H9 (cell line): ENCODE measurements around the gene HEBP2. TPM values are rescaled to one million over a fixed set of nuclear protein-coding genes. Genes with fewer than 3 reads are reported as not detected.

Experiments
- DNase-seq: peaks from one replicate; pipeline ENCODE4 v3.0.0-alpha.2; 2017
- H2AFZ ChIP-seq: one replicate; pipeline ENCODE4 v1.6.1; 2013; ENCODE audit warnings: mild to moderate bottlenecking, low read length, control low read depth, moderate library complexity
- H2AK5ac ChIP-seq: 2 replicates; pipeline ENCODE4 v1.6.1; 2013; ENCODE audit warnings: low read length, control low read depth, mixed read lengths; ENCODE audit not compliant: insufficient read length
- H2BK120ac ChIP-seq: one replicate; pipeline ENCODE4 v1.6.1; 2013; ENCODE audit warnings: low read depth, mild to moderate bottlenecking, low read length, control low read depth, inconsistent platforms; ENCODE audit not compliant: poor library complexity, severe bottlenecking
- H2BK12ac ChIP-seq: 2 replicates; pipeline ENCODE4 v1.6.1; 2013; ENCODE audit warnings: low read length, control low read depth, mixed read lengths, low read depth; ENCODE audit not compliant: insufficient read length
- H2BK15ac ChIP-seq: 2 replicates; pipeline ENCODE4 v1.6.1; 2013; ENCODE audit warnings: low read depth, low read length, control low read depth
- H2BK20ac ChIP-seq: one replicate; pipeline ENCODE4 v1.6.1; 2013; ENCODE audit warnings: low read depth, mild to moderate bottlenecking, low read length, control low read depth, inconsistent platforms; ENCODE audit not compliant: poor library complexity, severe bottlenecking
- H2BK5ac ChIP-seq: 2 replicates; pipeline ENCODE4 v1.6.1; 2013; ENCODE audit warnings: low read length, control low read depth, mixed read lengths; ENCODE audit not compliant: insufficient read length
- H3K14ac ChIP-seq: 2 replicates; pipeline ENCODE4 v1.6.1; 2013; ENCODE audit warnings: low read length, control low read depth; ENCODE audit not compliant: insufficient read depth
- H3K18ac ChIP-seq: 2 replicates; pipeline ENCODE4 v1.6.1; 2013; ENCODE audit warnings: low read depth, mild to moderate bottlenecking, mixed read lengths, low read length, control low read depth; ENCODE audit not compliant: insufficient read length
- H3K23ac ChIP-seq: 2 replicates; pipeline ENCODE4 v1.6.1; 2013; ENCODE audit warnings: low read length, control low read depth, mixed read lengths, low read depth; ENCODE audit not compliant: insufficient read length
- H3K23me2 ChIP-seq: 2 replicates; pipeline ENCODE4 v1.6.1; 2013; ENCODE audit warnings: low read depth, mild to moderate bottlenecking, mixed read lengths, low read length, control low read depth; ENCODE audit not compliant: insufficient read length, poor library complexity, severe bottlenecking
- H3K27ac ChIP-seq: 2 replicates; pipeline ENCODE4 v1.5.1; 2013; ENCODE audit warnings: low read length, control low read depth, mixed read lengths, low read depth; ENCODE audit not compliant: insufficient read length
- H3K27me3 ChIP-seq: 2 replicates; pipeline ENCODE4 v1.6.1; 2013; ENCODE audit warnings: low read length, control low read depth, inconsistent platforms; ENCODE audit not compliant: insufficient read depth
- H3K4ac ChIP-seq: 2 replicates; pipeline ENCODE4 v1.6.1; 2013; ENCODE audit warnings: low read depth, mild to moderate bottlenecking, control low read depth, inconsistent platforms, low read length, moderate library complexity
- H3K4me1 ChIP-seq: 2 replicates; pipeline ENCODE4 v1.6.1; 2013; ENCODE audit warnings: low read length, control low read depth, inconsistent platforms; ENCODE audit not compliant: insufficient read depth
- H3K4me2 ChIP-seq: 2 replicates; pipeline ENCODE4 v1.6.1; 2013; ENCODE audit warnings: low read length, control low read depth, mixed read lengths; ENCODE audit not compliant: insufficient read length, insufficient read depth
- H3K56ac ChIP-seq: 2 replicates; pipeline ENCODE4 v1.6.1; 2013; ENCODE audit warnings: low read depth, mild to moderate bottlenecking, mixed read lengths, low read length, control low read depth; ENCODE audit not compliant: insufficient read length
- H3K79me1 ChIP-seq: 2 replicates; pipeline ENCODE4 v1.6.1; 2013; ENCODE audit warnings: low read depth, mild to moderate bottlenecking, moderate library complexity, low read length, control low read depth, inconsistent platforms; ENCODE audit not compliant: insufficient read depth, poor library complexity, severe bottlenecking
- H3K79me2 ChIP-seq: 2 replicates; pipeline ENCODE4 v1.6.1; 2013; ENCODE audit warnings: low read length, control low read depth, inconsistent platforms; ENCODE audit not compliant: insufficient read depth
- H3K9ac ChIP-seq: 2 replicates; pipeline ENCODE4 v1.6.1; 2013; ENCODE audit warnings: low read length, control low read depth, mixed read lengths; ENCODE audit not compliant: insufficient read length; ENCODE audit errors: extremely low read depth
- H3K9me3 ChIP-seq: one replicate; pipeline ENCODE4 v1.6.1; 2013; ENCODE audit warnings: low read depth, low read length, inconsistent platforms; ENCODE audit not compliant: control insufficient read depth
- H3T11ph ChIP-seq: one replicate; pipeline ENCODE4 v1.6.1; 2013; ENCODE audit warnings: mild to moderate bottlenecking, low read length, control low read depth, inconsistent platforms
- H4K20me1 ChIP-seq: one replicate; pipeline ENCODE4 v1.6.1; 2013; ENCODE audit not compliant: control insufficient read depth, insufficient read length, insufficient read depth
- H4K5ac ChIP-seq: 2 replicates; pipeline ENCODE4 v1.6.1; 2013; ENCODE audit warnings: low read depth, mild to moderate bottlenecking, mixed read lengths, low read length, control low read depth; ENCODE audit not compliant: insufficient read length
- H4K8ac ChIP-seq: replicated peaks from 2 replicates; pipeline ENCODE4 v1.6.1; 2013; ENCODE audit warnings: low read length, control low read depth, mixed read lengths, low read depth; ENCODE audit not compliant: insufficient read length
- H4K91ac ChIP-seq: 2 replicates; pipeline ENCODE4 v1.6.1; 2013; ENCODE audit warnings: low read depth, mild to moderate bottlenecking, moderate library complexity, mixed read lengths, low read length, control low read depth; ENCODE audit not compliant: insufficient read length
- H3K27ac Mint-ChIP-seq, 3 experiments: 2 replicates in 2 of 3; 3 replicates in 1 of 3; pipeline ENCODE4 v1.8.0; 2020 to 2021; ENCODE audit warnings: mixed read lengths in 3 of 3, mild to moderate bottlenecking in 1 of 3, moderate library complexity in 1 of 3
- H3K27me3 Mint-ChIP-seq: 2 replicates; pipeline ENCODE4 v1.8.0; 2021; ENCODE audit warnings: low read depth, mild to moderate bottlenecking, moderate library complexity, mixed read lengths
- H3K36me3 Mint-ChIP-seq, 3 experiments: 2 replicates in 2 of 3; 3 replicates in 1 of 3; pipeline ENCODE4 v1.8.0; 2020 to 2021; ENCODE audit warnings: low read depth in 3 of 3, mixed read lengths in 3 of 3; ENCODE audit not compliant: insufficient read depth in 1 of 3
- H3K4me1 Mint-ChIP-seq, 2 experiments: 2 replicates each; pipeline ENCODE4 v1.8.0; 2020; ENCODE audit warnings: mixed read lengths in 2 of 2
- H3K4me3 Mint-ChIP-seq, 2 experiments: 2 replicates in 1 of 2; 3 replicates in 1 of 2; pipeline ENCODE4 v1.8.0; 2020 to 2021; ENCODE audit warnings: mild to moderate bottlenecking in 2 of 2, mixed read lengths in 2 of 2, moderate library complexity in 1 of 2
- H3K9me3 Mint-ChIP-seq, 2 experiments: 2 replicates in 1 of 2; 3 replicates in 1 of 2; pipeline ENCODE4 v1.8.0; 2020; ENCODE audit warnings: mild to moderate bottlenecking in 2 of 2, mixed read lengths in 2 of 2, moderate library complexity in 1 of 2
- CTCF ChIP-seq: fragments of 200-600 bp; sonication (generic); conservative IDR thresholded peaks from 3 replicates; pipeline ENCODE4 v1.8.0; 2021; ENCODE audit warnings: antibody characterized with exemption, mild to moderate bottlenecking
- WGBS: extraction: QIAGEN DNeasy Blood & Tissue Kit; methylation state at CpG from one replicate; pipeline ENCODE4 v1.1.7; 2013; ENCODE audit warnings: missing lambda C conversion rate, low lambda C conversion rate, mixed read lengths; ENCODE audit not compliant: insufficient read length; ENCODE audit errors: extremely low coverage; 5-methylcytosine and 5-hydroxymethylcytosine counted together
- total RNA-seq: library from RNA; stranded (reverse); gene quantifications from 2 replicates; pipeline ENCODE4 v1.2.1, GENCODE V29; 2021

The HEBP2 gene
- total RNA-seq, 1 experiment from 2014 or later = 57.8 TPM

- no peak overlapping the region for H2BK5ac ChIP-seq
- H3K14ac ChIP-seq = no peak overlapping the region
- H3K9me3 Mint-ChIP-seq = no peaks in the 10 kb centered on the region
- no peak overlapping the region for H2BK20ac ChIP-seq
- no peak for DNase-seq
- no peaks in the 10 kb centered on the region for H3K4me1 ChIP-seq
- WGBS = no CpG with 5 or more reads among the region's 3 CpGs
- no peak overlapping the region for H3K4me3 Mint-ChIP-seq
- H3K4me2 ChIP-seq = no peak overlapping the region
- no peak overlapping the region for H4K5ac ChIP-seq
- H3K27ac Mint-ChIP-seq = no peak overlapping the region
- H2AK5ac ChIP-seq = no peak overlapping the region
- no peak for TF ChIP-seq CTCF
- no peak overlapping the region for H3K9ac ChIP-seq
- no peak overlapping the region for H2BK15ac ChIP-seq
- H3K56ac ChIP-seq = no peak overlapping the region
- no peak overlapping the region for H3K4ac ChIP-seq
- H4K91ac ChIP-seq = no peak overlapping the region
- H2BK12ac ChIP-seq = no peak overlapping the region
- H3K4me1 Mint-ChIP-seq = peaks cover 6 to 10% of the 10 kb centered on the region in 2 experiments; a peak in 3 of 4 replicates
- H3K9me3 ChIP-seq = no peaks in the 10 kb centered on the region
- H4K20me1 ChIP-seq = no peaks in the 10 kb centered on the region
- H3T11ph ChIP-seq = no peak overlapping the region
- no peaks in the 10 kb centered on the region for H3K23me2 ChIP-seq
- H3K27ac ChIP-seq = no peak overlapping the region
- peaks cover 0 to 20% (median 3%) of the 10 kb centered on the region in 3 experiments; a peak in 6 of 7 replicates for H3K36me3 Mint-ChIP-seq
- H4K8ac ChIP-seq = no peak overlapping the region
- H2BK120ac ChIP-seq = no peak overlapping the region
- no peaks in the 10 kb centered on the region for H3K79me1 ChIP-seq
- H3K79me2 ChIP-seq = no peaks in the 10 kb centered on the region
- no peaks in the 10 kb centered on the region for H3K27me3 Mint-ChIP-seq
- no peaks in the 10 kb centered on the region for H3K27me3 ChIP-seq
- no peak overlapping the region for H2AFZ ChIP-seq
- H3K23ac ChIP-seq = no peak overlapping the region
- H3K18ac ChIP-seq = no peak overlapping the region
These were observed 30.1 kb downstream of the HEBP2 start for GRCh38 chr6:138434096-138434495.
